DND-41 (cell line): ENCODE measurements around the gene SOCS1.

ENCODE experiments used
- ATAC-seq: fragments of 200-7000 bp; cut with Tn5 transposase; 3 replicates; pipeline ENCODE4 v1.9.1; 2021; ENCODE audit warnings: low read depth; ENCODE audit not compliant: insufficient read depth
- DNase-seq: peaks from one replicate; pipeline ENCODE4 v3.0.0-alpha.2; 2020
- H2AFZ ChIP-seq: 2 replicates; pipeline ENCODE4 v1.6.0; 2012; ENCODE audit warnings: low read depth, low read length
- H3K27ac ChIP-seq: 2 replicates; pipeline ENCODE4 v1.5.1; 2012; ENCODE audit warnings: low read length, inconsistent platforms
- H3K27me3 ChIP-seq: fragments of 200-600 bp; sonication (generic); 2 replicates; pipeline ENCODE4 v1.6.0; 2012; ENCODE audit warnings: low read length, mild to moderate bottlenecking, inconsistent platforms; ENCODE audit not compliant: insufficient read depth, poor library complexity
- H3K36me3 ChIP-seq: 2 replicates; pipeline ENCODE4 v1.5.1; 2012; ENCODE audit warnings: low read length, inconsistent platforms; ENCODE audit not compliant: insufficient read depth
- H3K4me1 ChIP-seq: 2 replicates; pipeline ENCODE4 v1.5.1; 2012; ENCODE audit warnings: mild to moderate bottlenecking, low read length; ENCODE audit not compliant: insufficient read depth
- H3K4me2 ChIP-seq: 2 replicates; pipeline ENCODE4 v1.6.0; 2012; ENCODE audit warnings: mild to moderate bottlenecking, moderate library complexity, low read length, inconsistent platforms; ENCODE audit not compliant: insufficient read depth
- H3K4me3 ChIP-seq, 2 experiments: fragments of 200-600 bp in 1 of 2; shearing (Covaris generic) in 1 of 2; 2 replicates each; pipeline ENCODE4 v1.5.1; 2012 to 2016; ENCODE audit warnings: inconsistent platforms in 2 of 2, low read length in 2 of 2, mild to moderate bottlenecking in 2 of 2, low read depth in 1 of 2, moderate library complexity in 1 of 2
- H3K79me2 ChIP-seq: 2 replicates; pipeline ENCODE4 v1.6.0; 2012; ENCODE audit warnings: low read length, inconsistent platforms; ENCODE audit not compliant: insufficient read depth
- H3K9ac ChIP-seq: 2 replicates; pipeline ENCODE4 v1.6.0; 2012; ENCODE audit warnings: low read depth, mild to moderate bottlenecking, inconsistent platforms, low read length, moderate library complexity
- H3K9me3 ChIP-seq: 2 replicates; pipeline ENCODE4 v1.5.1; 2012; ENCODE audit warnings: low read length, moderate library complexity, mild to moderate bottlenecking, inconsistent platforms; ENCODE audit not compliant: insufficient read depth, severe bottlenecking
- H4K20me1 ChIP-seq: 2 replicates; pipeline ENCODE4 v1.6.0; 2012; ENCODE audit warnings: low read length; ENCODE audit not compliant: insufficient read depth
- EZH2 ChIP-seq: IDR thresholded peaks from 3 replicates; pipeline ENCODE4 v1.6.1; 2012; ENCODE audit warnings: borderline replicate concordance, low read depth, mild to moderate bottlenecking, moderate library complexity, low read length, inconsistent platforms; ENCODE audit not compliant: severe bottlenecking
- TF ChIP-seq, protein P1 (sequence below): IDR thresholded peaks from 2 replicates; pipeline ENCODE4 v1.5.1; 2012; ENCODE audit warnings: borderline replicate concordance, low read length, moderate library complexity, mild to moderate bottlenecking; ENCODE audit not compliant: poor library complexity, severe bottlenecking; ENCODE audit errors: extremely low read depth

The SOCS1 gene

DNA sequence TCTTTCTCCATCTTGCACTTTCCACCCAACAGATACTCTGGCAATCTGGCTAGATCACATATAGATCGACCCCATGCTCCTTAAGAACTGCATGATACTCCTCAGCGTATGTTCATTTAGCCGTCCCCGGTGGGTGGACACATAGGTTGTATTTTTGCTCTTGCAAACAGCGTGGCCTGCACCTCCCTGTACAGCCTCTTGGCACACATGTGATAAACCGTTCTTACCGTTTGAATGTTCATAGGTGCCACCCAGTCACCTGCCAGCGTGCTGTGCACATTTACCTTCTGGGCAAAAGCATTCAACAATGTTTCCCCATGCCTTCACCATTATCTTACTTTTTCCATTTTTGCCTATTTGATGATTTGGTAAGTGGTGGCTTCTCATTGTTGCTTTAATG lies 6.9 kb upstream of the SOCS1 start:
- no peak overlapping the region for H3K4me2 ChIP-seq
- ATAC-seq, result no peak
- no peaks in the 10 kb centered on the region for H3K27me3 ChIP-seq
- H2AFZ ChIP-seq, result no peak overlapping the region
- no peaks in the 10 kb centered on the region for H4K20me1 ChIP-seq
- no peaks in the 10 kb centered on the region for H3K36me3 ChIP-seq
- no peak overlapping the region for H3K4me3 ChIP-seq
- no peak for TF ChIP-seq EZH2
- no peaks in the 10 kb centered on the region for H3K9me3 ChIP-seq
- peaks cover 17% of the 10 kb centered on the region for H3K4me1 ChIP-seq
- no peak overlapping the region for H3K27ac ChIP-seq
- no peaks in the 10 kb centered on the region for H3K79me2 ChIP-seq
- no peak for DNase-seq
- no peak overlapping the region for H3K9ac ChIP-seq

DNA sequence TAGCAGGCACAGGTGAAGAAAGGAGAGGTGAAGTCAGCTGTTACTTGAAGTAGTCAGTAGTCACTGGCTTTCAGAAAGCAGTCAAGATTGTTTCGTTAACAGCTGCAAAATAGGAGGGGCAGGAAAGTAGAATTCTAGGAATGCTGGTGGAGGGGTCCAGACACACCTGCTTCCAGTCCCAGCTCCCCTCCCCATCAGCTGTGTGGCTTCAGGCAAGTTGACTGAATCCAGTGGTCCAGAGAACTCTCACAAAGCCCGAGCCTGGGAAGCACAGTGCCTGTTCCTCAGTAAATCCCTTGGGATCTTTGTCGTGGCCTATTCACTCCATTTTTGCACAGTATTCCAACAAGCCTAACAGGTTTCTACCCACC lies 4.6 kb upstream of the SOCS1 start:
- peaks cover 32% of the 10 kb centered on the region for H3K4me1 ChIP-seq
- DNase-seq (no peak), ATAC-seq (no peak)
- H3K9ac ChIP-seq, result no peak overlapping the region
- no peak overlapping the region for H3K4me2 ChIP-seq
- TF ChIP-seq, protein P1, sequence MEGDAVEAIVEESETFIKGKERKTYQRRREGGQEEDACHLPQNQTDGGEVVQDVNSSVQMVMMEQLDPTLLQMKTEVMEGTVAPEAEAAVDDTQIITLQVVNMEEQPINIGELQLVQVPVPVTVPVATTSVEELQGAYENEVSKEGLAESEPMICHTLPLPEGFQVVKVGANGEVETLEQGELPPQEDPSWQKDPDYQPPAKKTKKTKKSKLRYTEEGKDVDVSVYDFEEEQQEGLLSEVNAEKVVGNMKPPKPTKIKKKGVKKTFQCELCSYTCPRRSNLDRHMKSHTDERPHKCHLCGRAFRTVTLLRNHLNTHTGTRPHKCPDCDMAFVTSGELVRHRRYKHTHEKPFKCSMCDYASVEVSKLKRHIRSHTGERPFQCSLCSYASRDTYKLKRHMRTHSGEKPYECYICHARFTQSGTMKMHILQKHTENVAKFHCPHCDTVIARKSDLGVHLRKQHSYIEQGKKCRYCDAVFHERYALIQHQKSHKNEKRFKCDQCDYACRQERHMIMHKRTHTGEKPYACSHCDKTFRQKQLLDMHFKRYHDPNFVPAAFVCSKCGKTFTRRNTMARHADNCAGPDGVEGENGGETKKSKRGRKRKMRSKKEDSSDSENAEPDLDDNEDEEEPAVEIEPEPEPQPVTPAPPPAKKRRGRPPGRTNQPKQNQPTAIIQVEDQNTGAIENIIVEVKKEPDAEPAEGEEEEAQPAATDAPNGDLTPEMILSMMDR, result no peak
- no peak for TF ChIP-seq EZH2
- H2AFZ ChIP-seq, result no peak overlapping the region
- no peaks in the 10 kb centered on the region for H3K27me3 ChIP-seq
- no peak overlapping the region for H3K4me3 ChIP-seq
- H4K20me1 ChIP-seq, result peaks cover 2% of the 10 kb centered on the region; the same call in 1 of the 2 replicates
- no peak overlapping the region for H3K27ac ChIP-seq
- peaks cover 19% of the 10 kb centered on the region for H3K79me2 ChIP-seq
- H3K36me3 ChIP-seq, result peaks cover 3% of the 10 kb centered on the region; the same call in 1 of the 2 replicates
- H3K9me3 ChIP-seq, result no peaks in the 10 kb centered on the region

DNA sequence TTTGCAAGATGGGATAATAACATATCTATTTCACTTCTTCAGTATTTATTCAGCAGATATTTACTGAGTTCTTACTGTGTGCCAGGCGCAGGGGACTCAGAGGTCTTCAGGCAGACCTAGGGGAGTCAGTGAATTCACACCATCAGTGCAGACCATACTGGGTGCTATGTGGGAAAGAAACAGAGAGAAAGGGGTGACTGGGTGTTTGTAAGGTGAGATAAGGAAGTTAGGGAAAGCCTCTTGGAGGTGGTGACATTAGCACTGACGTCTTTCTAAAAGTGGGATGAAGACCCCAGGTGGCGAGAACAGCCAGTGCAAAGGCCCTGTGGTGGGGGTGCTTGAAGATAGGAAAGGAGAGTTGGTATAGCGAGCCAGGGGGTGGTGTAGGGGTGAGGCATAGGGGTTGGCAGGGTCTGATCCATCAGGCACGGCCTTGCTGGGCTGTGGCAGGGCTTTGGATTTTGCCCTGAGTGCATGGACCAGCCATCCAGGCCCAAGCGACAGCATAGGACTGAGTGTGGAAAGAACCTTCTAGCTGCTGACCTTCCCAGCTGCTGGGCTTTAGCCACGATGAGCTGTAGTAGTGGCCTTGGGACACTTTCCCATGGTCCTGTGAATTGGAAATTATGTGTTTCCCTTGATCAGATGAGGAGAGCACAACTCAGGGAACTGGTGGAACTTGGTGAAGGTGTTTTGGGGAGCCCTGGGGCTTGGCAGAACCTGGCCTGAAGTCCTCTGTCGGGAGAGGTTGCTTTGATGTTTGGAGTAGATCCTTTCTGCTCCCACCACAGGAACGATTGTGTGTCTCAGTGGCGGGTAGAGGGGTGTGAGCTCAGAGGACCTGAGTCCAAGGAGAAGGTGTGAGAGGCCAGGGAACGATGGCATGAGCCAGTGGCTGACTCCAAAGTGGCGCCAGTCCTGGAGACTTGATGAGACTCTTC lies 3.9 kb upstream of the SOCS1 start:
- TF ChIP-seq EZH2, result no peak
- TF ChIP-seq, protein P1, result no peak
- Histone ChIP-seq H3K27ac (no peak overlapping the region), H3K79me2 (peaks cover 26% of the 10 kb centered on the region), H3K4me2 (no peak overlapping the region), H2AFZ (no peak overlapping the region), H3K9ac (no peak overlapping the region), H3K27me3 (no peaks in the 10 kb centered on the region), H3K9me3 (no peaks in the 10 kb centered on the region), H3K4me1 (peaks cover 32% of the 10 kb centered on the region), H4K20me1 (peaks cover 9% of the 10 kb centered on the region), H3K36me3 (peaks cover 9% of the 10 kb centered on the region), H3K4me3 (no peak overlapping the region)
- no peak for ATAC-seq
- DNase-seq, result no peak
